Measurements from ENCODE around the gene GEMIN4. TPM values are rescaled to one million over a fixed set of nuclear protein-coding genes. Genes with fewer than 3 reads are reported as not detected.
"Not testable (repeated sequence)": the region's sequence is repeated elsewhere in the genome, so short reads cannot be mapped to it uniquely, and the experiment has no call there.

GEMIN4 gene
- total and polyA plus RNA-seq, 2 donors (not counting 1 experiment from before 2014, with no cell fraction given) = 7.4 to 9.3 TPM

DNA sequence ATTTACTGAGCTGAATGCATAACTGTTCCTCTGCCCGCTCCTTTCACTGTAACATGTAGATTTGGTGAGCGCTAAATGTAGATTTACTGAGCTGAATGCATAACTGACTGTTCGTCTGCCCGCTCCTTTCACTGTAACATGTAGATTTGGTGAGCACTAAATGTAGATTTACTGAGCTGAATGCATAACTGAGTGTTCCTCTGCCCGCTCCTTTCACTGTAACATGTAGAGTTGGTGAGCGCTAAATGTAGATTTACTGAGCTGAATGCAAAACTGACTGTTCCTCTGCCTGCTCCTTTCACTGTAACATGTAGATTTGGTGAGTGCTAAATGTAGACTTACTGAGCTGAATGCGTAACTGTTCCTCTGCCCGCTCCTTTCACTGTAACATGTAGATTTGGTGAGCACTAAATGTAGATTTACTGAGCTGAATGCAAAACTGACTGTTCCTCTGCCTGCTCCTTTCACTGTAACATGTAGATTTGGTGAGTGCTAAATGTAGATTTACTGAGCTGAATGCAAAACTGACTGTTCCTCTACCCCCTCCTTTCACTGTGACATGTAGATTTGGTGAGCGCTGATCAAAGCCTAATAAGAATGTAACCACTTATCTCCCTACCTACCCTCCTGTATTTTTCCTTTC, 3.4 kb upstream of the GEMIN4 start:
- not testable (repeated sequence) for H3K27me3 ChIP-seq (ENCODE audit: control insufficient read depth, insufficient read depth, low read length)

GRCh38 chr17:753418-753817, 1.4 kb upstream of the GEMIN4 start:
- Histone ChIP-seq H3K36me3 (ENCODE audit: control insufficient read depth, insufficient read depth, low read length) (no peaks in the 10 kb centered on the region), H3K4me2 (ENCODE audit: extremely low read depth, insufficient read depth, low read length) (no peak overlapping the region), H3K9ac (ENCODE audit: insufficient read depth, low read length) (no peak overlapping the region), H3K27ac (ENCODE audit: insufficient read depth, low read length) (no peak overlapping the region), H3K9me3 (ENCODE audit: control insufficient read depth, insufficient read depth, low read depth, low read length) (no peaks in the 10 kb centered on the region), H4K20me1 (ENCODE audit: control insufficient read depth, extremely low read depth, insufficient read depth, low read length) (no peaks in the 10 kb centered on the region), H3K79me2 (ENCODE audit: control insufficient read depth, insufficient read depth, low read length) (peaks cover 26% of the 10 kb centered on the region), H3K4me1 (ENCODE audit: control insufficient read depth, extremely low read depth, insufficient read depth, low read length) (peaks cover 4% of the 10 kb centered on the region), H3K27me3 (ENCODE audit: control insufficient read depth, insufficient read depth, low read length) (no peaks in the 10 kb centered on the region), H2AFZ (ENCODE audit: low read length) (no peak overlapping the region), H3K4me3 (replicated peaks in 1 of 4; ENCODE audit: control extremely low read depth in 1 of 4, insufficient read depth in 1 of 4, low read depth in 3 of 4, low read length in 4 of 4) (no peak overlapping the region)
- no peak for TF ChIP-seq EZH2 (IDR thresholded peaks at IDR 0.05; ENCODE audit: low read length, missing control alignments)
- TF ChIP-seq, protein P1, sequence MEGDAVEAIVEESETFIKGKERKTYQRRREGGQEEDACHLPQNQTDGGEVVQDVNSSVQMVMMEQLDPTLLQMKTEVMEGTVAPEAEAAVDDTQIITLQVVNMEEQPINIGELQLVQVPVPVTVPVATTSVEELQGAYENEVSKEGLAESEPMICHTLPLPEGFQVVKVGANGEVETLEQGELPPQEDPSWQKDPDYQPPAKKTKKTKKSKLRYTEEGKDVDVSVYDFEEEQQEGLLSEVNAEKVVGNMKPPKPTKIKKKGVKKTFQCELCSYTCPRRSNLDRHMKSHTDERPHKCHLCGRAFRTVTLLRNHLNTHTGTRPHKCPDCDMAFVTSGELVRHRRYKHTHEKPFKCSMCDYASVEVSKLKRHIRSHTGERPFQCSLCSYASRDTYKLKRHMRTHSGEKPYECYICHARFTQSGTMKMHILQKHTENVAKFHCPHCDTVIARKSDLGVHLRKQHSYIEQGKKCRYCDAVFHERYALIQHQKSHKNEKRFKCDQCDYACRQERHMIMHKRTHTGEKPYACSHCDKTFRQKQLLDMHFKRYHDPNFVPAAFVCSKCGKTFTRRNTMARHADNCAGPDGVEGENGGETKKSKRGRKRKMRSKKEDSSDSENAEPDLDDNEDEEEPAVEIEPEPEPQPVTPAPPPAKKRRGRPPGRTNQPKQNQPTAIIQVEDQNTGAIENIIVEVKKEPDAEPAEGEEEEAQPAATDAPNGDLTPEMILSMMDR (conservative IDR thresholded peaks at IDR 0.05 in 1 of 2, IDR thresholded peaks at IDR 0.05 in 1 of 2; ENCODE audit: low read depth in 1 of 2, low read length in 2 of 2) = no peak
- no peak for DNase-seq (ENCODE audit: low read depth in 2 of 2)

More for the DNA sequence above, 3.4 kb upstream of the GEMIN4 start:
- not testable (repeated sequence) for H2AFZ ChIP-seq (ENCODE audit: low read length); H3K27ac ChIP-seq (ENCODE audit: insufficient read depth, low read length); H3K9me3 ChIP-seq (ENCODE audit: control insufficient read depth, insufficient read depth, low read depth, low read length); DNase-seq (ENCODE audit: low read depth in 2 of 2); H3K4me3 ChIP-seq (replicated peaks in 1 of 4; ENCODE audit: control extremely low read depth in 1 of 4, insufficient read depth in 1 of 4, low read depth in 3 of 4, low read length in 4 of 4); H3K4me2 ChIP-seq (ENCODE audit: extremely low read depth, insufficient read depth, low read length); H3K4me1 ChIP-seq (ENCODE audit: control insufficient read depth, extremely low read depth, insufficient read depth, low read length); H3K36me3 ChIP-seq (ENCODE audit: control insufficient read depth, insufficient read depth, low read length); H4K20me1 ChIP-seq (ENCODE audit: control insufficient read depth, extremely low read depth, insufficient read depth, low read length); H3K9ac ChIP-seq (ENCODE audit: insufficient read depth, low read length)
- H3K79me2 ChIP-seq (ENCODE audit: control insufficient read depth, insufficient read depth, low read length) = peaks cover 12% of the 10 kb centered on the region

DNA sequence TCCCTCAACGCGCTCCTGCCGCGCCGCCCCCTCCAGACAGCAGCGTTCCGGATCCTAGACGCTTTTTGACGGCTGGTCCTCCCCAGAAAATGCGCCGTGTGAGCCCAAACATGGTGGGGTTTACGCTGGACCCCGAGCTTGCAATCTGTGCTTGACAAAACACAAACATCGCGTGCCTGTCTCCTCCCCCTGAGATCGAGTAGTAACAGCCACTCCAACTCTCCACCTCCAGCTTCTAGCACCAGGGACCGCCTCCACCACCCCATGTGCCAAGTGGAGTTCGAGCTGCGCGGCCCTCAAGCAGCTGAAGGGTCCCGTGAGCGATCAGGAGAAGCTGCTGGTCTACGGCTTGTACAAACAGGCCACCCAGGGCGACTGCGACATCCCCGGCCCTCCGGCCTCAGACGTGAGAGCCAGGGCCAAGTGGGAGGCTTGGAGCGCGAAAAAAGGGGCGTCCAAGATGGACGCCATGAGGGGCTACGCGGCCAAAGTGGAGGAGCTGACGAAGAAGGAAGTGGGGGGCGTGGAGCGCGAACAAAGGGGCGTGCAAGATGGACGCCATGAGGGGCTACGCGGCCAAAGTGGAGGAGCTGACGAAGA, 656 bp upstream of the GEMIN4 start:
- Histone ChIP-seq H4K20me1 (ENCODE audit: control insufficient read depth, extremely low read depth, insufficient read depth, low read length) (no peaks in the 10 kb centered on the region), H3K4me1 (ENCODE audit: control insufficient read depth, extremely low read depth, insufficient read depth, low read length) (peaks cover 4% of the 10 kb centered on the region), H3K27me3 (ENCODE audit: control insufficient read depth, insufficient read depth, low read length) (no peaks in the 10 kb centered on the region), H3K4me2 (ENCODE audit: extremely low read depth, insufficient read depth, low read length) (peak overlapping the region; percentile 90), H3K79me2 (ENCODE audit: control insufficient read depth, insufficient read depth, low read length) (peaks cover 29% of the 10 kb centered on the region), H3K9ac (ENCODE audit: insufficient read depth, low read length) (peak overlapping the region; percentile 73), H2AFZ (ENCODE audit: low read length) (peak overlapping the region; percentile 88), H3K9me3 (ENCODE audit: control insufficient read depth, insufficient read depth, low read depth, low read length) (no peaks in the 10 kb centered on the region), H3K27ac (ENCODE audit: insufficient read depth, low read length) (peak overlapping the region; percentile 80), H3K36me3 (ENCODE audit: control insufficient read depth, insufficient read depth, low read length) (peaks cover 3% of the 10 kb centered on the region), H3K4me3 (replicated peaks in 1 of 4; ENCODE audit: control extremely low read depth in 1 of 4, insufficient read depth in 1 of 4, low read depth in 3 of 4, low read length in 4 of 4) (peak overlapping the region; percentile 75 to 89 (median 80))
- TF ChIP-seq, protein P1 (conservative IDR thresholded peaks at IDR 0.05 in 1 of 2, IDR thresholded peaks at IDR 0.05 in 1 of 2; ENCODE audit: low read depth in 1 of 2, low read length in 2 of 2) = no peak
- TF ChIP-seq EZH2 (IDR thresholded peaks at IDR 0.05; ENCODE audit: low read length, missing control alignments) = no peak
- peak; percentile 68 to 73 for DNase-seq (ENCODE audit: low read depth in 2 of 2)
